ENCODE data around the gene MED27. TPM values are rescaled to one million over a fixed set of nuclear protein-coding genes. Genes with fewer than 3 reads are reported as not detected.

The MED27 gene
- total and polyA plus RNA-seq, 7 donors, result 10.7 to 24.4 (median 14.2) TPM

GRCh38 chr9:131968632-131969031 is 111.0 kb downstream of the MED27 start:
- no peaks in the 10 kb centered on the region for H3K4me1 ChIP-seq
- no peak for TF ChIP-seq CTCF (IDR thresholded peaks at IDR 0.05)
- H3K27me3 ChIP-seq (ENCODE audit: insufficient read depth in 3 of 3, low read length in 2 of 3), result no peaks in the 10 kb centered on the region
- DNase-seq (no peak), ATAC-seq (no peak)
- H3K36me3 ChIP-seq (ENCODE audit: insufficient read depth in 1 of 2, low read depth in 1 of 2), result no peaks in the 10 kb centered on the region
- H3K9me3 ChIP-seq, result no peaks in the 10 kb centered on the region
- H3K4me3 ChIP-seq, result no peak overlapping the region
- WGBS, 3 donors, result 94 to 98% (median 96%) methylated on average over 9 of the region's 9 CpGs
- no peak overlapping the region for H3K27ac ChIP-seq
- intact Hi-C loops (cut with DNase I), result no loop called here

- Histone ChIP-seq H3K27me3 (ENCODE audit: insufficient read depth in 3 of 3, low read length in 2 of 3) (no peaks in the 10 kb centered on the region), H3K4me1 (peaks cover 9% of the 10 kb centered on the region), H3K4me3 (no peak overlapping the region), H3K9me3 (no peaks in the 10 kb centered on the region), H3K27ac (no peak overlapping the region), H3K36me3 (ENCODE audit: insufficient read depth in 1 of 2, low read depth in 1 of 2) (no peaks in the 10 kb centered on the region)
- 85 to 90% (median 88%) methylated on average over 7 of the region's 7 CpGs for WGBS, 3 donors
- no peak for TF ChIP-seq CTCF (IDR thresholded peaks at IDR 0.05)
- intact Hi-C loops (cut with DNase I), result no loop called here
- DNase-seq (no peak), ATAC-seq (no peak)
Measured at GRCh38 chr9:131965841-131966240, 113.8 kb downstream of the MED27 start.

- no peak for TF ChIP-seq CTCF (IDR thresholded peaks at IDR 0.05)
- no peaks in the 10 kb centered on the region for H3K27me3 ChIP-seq (ENCODE audit: insufficient read depth in 3 of 3, low read length in 2 of 3)
- no peaks in the 10 kb centered on the region for H3K36me3 ChIP-seq (ENCODE audit: insufficient read depth in 1 of 2, low read depth in 1 of 2)
- H3K27ac ChIP-seq, result no peak overlapping the region
- H3K4me1 ChIP-seq, result peaks cover 16% of the 10 kb centered on the region
- 86 to 90% (median 87%) methylated on average over 4 of the region's 4 CpGs for WGBS, 3 donors
- no peaks in the 10 kb centered on the region for H3K9me3 ChIP-seq
- intact Hi-C loops (cut with DNase I), result no loop called here
- no peak for ATAC-seq
- no peak overlapping the region for H3K4me3 ChIP-seq
- no peak for DNase-seq
Measured at GRCh38 chr9:131965103-131965502, 114.6 kb downstream of the MED27 start.

GRCh38 chr9:131963072-131964030 is 116.3 kb downstream of the MED27 start:
- Histone ChIP-seq H3K4me1 (peaks cover 25% of the 10 kb centered on the region), H3K27ac (no peak overlapping the region), H3K36me3 (ENCODE audit: insufficient read depth in 1 of 2, low read depth in 1 of 2) (no peaks in the 10 kb centered on the region), H3K9me3 (no peaks in the 10 kb centered on the region), H3K27me3 (ENCODE audit: insufficient read depth in 3 of 3, low read length in 2 of 3) (no peaks in the 10 kb centered on the region), H3K4me3 (no peak overlapping the region)
- DNase-seq (no peak), ATAC-seq (no peak)
- WGBS, 3 donors, result 62 to 71% (median 67%) methylated on average over 12 of the region's 12 CpGs
- no peak for TF ChIP-seq CTCF (IDR thresholded peaks at IDR 0.05)
- intact Hi-C loops (cut with DNase I), result no loop called here

All from psoas muscle (tissue), 8 donors.